Bronchial epithelial cell (primary cell): ENCODE data around the gene UCHL1. TPM values are rescaled to one million over a fixed set of nuclear protein-coding genes. Genes with fewer than 3 reads are reported as not detected.

Experiments
- DNase-seq: peaks from one replicate; pipeline ENCODE4 v3.0.0-alpha.2; 2010; ENCODE audit warnings: low read depth
- FAIRE-seq: peaks from 2 replicates; lab custom pipeline; 2011; peaks lifted over from hg19 to GRCh38; lab: Jason Lieb, UNC
- H3K27me3 ChIP-seq: 2 replicates; pipeline ENCODE4 v1.5.1; 2011; ENCODE audit warnings: low read length; ENCODE audit not compliant: control insufficient read depth, insufficient read depth
- H3K36me3 ChIP-seq: 2 replicates; pipeline ENCODE4 v1.5.1; 2011; ENCODE audit warnings: low read length; ENCODE audit not compliant: control insufficient read depth, insufficient read depth
- H3K4me3 ChIP-seq: 2 replicates; pipeline ENCODE4 v1.5.1; 2011; ENCODE audit warnings: mild to moderate bottlenecking, low read depth, low read length, control low read depth
- total RNA-seq: library from RNA; depleted of rRNA; stranded (reverse); fragments of >200 nt; gene quantifications from 2 replicates; pipeline ENCODE4 v1.2.1, GENCODE V29; 2014
- TF ChIP-seq, protein P1 (sequence below): IDR thresholded peaks from 2 replicates; pipeline ENCODE4 v1.5.1; 2011; ENCODE audit warnings: mild to moderate bottlenecking, moderate library complexity, low read length, control low read depth, inconsistent platforms; ENCODE audit not compliant: insufficient read depth, severe bottlenecking

Gene UCHL1
- total RNA-seq, 1 donor from 2014 or later = 28.4 TPM

DNA sequence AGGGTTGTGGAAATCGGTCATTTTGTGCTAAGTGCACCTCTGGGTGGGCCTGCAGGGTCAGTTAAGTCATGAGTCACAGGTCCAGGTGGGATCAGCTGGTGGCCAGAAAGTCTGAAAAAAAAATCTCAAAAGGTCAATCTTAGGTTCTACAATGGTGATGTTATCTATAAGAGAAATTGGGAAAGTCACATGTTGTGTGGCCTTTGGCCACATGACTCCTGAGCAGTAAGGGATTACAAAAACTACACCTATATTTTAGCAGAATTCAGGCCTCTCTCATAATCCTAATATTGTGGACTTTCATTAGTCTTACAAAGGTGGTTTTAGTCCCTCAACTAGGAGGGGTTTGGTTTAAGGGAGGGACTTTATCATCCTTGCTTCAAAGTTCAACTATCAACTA, 59.1 kb downstream of the UCHL1 start:
- Histone ChIP-seq H3K4me3 (no peak overlapping the region), H3K27me3 (no peaks in the 10 kb centered on the region), H3K36me3 (no peaks in the 10 kb centered on the region)
- FAIRE-seq = no peak
- TF ChIP-seq, protein P1, sequence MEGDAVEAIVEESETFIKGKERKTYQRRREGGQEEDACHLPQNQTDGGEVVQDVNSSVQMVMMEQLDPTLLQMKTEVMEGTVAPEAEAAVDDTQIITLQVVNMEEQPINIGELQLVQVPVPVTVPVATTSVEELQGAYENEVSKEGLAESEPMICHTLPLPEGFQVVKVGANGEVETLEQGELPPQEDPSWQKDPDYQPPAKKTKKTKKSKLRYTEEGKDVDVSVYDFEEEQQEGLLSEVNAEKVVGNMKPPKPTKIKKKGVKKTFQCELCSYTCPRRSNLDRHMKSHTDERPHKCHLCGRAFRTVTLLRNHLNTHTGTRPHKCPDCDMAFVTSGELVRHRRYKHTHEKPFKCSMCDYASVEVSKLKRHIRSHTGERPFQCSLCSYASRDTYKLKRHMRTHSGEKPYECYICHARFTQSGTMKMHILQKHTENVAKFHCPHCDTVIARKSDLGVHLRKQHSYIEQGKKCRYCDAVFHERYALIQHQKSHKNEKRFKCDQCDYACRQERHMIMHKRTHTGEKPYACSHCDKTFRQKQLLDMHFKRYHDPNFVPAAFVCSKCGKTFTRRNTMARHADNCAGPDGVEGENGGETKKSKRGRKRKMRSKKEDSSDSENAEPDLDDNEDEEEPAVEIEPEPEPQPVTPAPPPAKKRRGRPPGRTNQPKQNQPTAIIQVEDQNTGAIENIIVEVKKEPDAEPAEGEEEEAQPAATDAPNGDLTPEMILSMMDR = no peak
- no peak for DNase-seq

Other genes starting within 250 kb of the UCHL1 start
- 39.2 and 45.2 TPM in 2 replicates for gene APBB2, start 42.4 kb upstream of the UCHL1 start, total RNA-seq